DMS79 treated with DMSO at 0.1 percent for 48 hours (cell line): ENCODE results near the gene GPR83.
"Not testable (repeated sequence)": the region's sequence is repeated elsewhere in the genome, so short reads cannot be mapped to it uniquely, and the experiment has no call there.

Source experiments
- DNase-seq: peaks from one replicate; lab custom pipeline; 2025; lab: John Stamatoyannopoulos, UW

Gene GPR83

DNA sequence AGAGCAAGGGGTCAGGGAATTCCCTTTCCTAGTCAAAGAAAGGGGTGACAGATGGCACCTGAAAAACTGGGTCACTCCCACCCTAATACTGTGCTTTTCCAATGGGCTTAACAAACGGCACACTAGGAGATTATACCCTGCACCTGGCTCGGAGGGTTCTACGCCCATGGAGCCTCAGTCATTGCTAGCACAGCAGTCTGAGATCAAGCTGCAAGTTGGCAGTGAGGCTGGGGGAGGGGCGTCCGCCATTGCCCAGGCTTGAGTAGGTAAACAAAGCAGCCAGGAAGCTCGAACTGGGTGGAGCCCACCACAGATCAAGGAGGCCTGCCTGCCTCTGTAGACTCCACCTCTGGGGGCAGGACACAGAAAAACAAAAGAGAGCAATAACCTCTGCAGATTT, 30.6 kb downstream of the GPR83 start:
- DNase-seq = not testable (repeated sequence)

GRCh38 chr11:94350850-94351563, 50.2 kb downstream of the GPR83 start:
- DNase-seq = not testable (repeated sequence)

GRCh38 chr11:94346311-94346710, 54.9 kb downstream of the GPR83 start:
- DNase-seq = not testable (repeated sequence)

DNA sequence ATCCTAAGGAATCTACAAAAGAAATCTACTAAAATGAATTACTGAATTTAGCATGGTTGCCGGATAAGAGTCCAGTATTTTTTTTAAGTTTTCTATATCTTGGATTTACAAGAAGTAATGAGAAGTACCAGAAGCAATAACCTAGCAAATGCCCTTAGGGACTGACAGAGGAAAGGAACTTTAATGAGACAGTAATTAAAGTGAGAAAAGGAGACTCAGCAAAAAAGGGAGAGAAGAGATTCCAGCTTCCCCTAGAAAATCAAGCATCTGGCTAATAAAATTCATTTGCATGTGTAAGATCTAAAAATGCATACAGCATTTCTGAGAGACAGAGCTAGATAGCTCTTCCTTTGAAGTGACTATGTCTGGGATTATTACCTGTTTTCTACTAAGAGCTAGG, 57.7 kb downstream of the GPR83 start:
- DNase-seq = no peak

DNA sequence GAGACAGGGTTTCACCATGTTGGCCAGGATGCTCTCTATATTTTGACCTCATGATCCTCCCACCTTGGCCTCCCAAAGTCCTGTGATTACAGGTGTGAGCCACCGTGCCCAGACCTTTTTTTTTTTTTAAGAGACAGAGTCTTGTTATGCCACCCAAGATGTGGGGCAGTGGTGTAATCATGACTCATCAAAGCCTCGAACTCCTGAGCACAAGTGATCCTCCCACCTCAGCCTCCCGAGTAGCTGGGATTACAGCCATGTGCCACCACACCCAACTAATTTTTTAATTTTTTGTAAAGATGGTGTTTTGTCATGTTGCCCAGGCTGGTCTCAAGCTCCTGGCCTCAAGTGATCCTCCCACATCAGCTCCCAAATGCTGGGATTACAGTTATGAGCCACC, 59.0 kb downstream of the GPR83 start:
- no peak for DNase-seq

DNA sequence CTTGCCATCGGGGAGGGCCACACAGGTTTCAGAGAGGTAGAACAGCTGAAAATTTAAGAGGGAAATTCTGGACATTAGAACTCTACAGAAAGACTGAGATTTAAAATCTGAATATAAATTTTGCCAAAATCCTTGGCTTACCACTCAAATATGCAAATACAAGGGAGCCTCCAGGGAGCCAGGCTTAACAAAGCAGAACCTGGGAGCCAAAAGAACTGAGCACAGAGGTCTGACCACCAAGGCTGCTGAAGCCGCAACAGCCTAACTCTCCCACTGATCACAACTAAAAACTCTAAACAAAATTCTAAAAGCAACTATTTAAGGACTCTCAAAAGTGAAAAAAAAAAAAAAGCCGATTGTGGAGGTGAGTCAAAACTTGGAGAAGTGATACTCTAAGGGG, 62.6 kb downstream of the GPR83 start:
- no peak for DNase-seq

DNA sequence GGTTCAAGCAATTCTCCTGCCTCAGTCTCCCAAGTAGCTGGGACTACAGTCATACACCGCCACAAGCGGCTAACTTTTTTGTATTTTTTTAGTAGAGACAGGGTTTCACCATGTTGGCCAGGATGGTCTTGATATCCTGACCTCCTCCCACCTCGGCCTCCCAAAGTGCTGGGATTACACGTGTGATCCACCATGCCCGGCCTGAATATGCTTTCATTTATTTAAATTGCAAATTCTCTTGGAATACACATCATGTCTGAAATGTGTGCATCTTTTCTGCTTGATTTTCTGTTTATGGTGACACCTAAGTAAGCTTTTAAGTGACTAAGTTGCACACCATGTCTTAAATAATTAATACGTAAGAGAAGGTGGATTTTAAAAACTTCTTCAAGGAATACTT, 65.2 kb downstream of the GPR83 start:
- no peak for DNase-seq

DNA sequence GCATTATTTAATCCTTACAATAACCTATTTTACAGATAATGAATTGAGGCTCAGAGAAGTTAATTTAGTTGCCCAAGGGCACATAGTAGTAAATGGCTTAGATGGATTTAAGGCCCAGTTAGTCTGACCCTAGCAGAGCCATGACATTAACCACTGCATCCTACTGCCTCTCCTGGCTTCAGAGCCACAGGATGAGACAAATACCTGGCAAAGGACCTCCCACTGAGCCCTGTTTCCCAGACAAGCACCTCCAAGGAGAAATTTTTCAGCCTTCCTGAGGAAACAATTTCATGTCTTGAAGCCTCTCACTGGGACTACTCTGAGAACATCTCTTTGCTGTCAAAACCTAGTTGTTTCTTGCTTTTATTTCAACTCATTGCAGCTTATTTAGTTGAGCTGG, 68.4 kb downstream of the GPR83 start:
- no peak for DNase-seq

GRCh38 chr11:94330789-94331188, 70.4 kb downstream of the GPR83 start:
- DNase-seq = no peak

DNA sequence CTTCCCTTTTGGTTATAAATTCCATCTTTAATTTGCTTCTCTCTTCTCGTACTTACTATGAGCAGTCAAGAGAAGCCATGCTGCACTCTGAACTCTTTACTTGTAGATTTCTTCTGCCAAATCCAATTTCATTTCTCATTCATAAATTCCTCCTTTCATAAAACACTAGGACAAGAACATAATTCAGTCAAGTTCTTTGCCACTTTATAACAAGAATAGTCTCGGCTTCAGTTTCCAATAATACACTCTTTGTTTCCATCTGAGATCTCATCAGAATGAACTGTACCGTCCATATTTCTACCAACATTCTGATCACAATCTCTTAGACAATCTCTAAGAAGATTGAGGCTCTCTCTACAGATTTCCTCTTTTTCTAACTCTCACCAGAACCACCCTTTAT, 71.7 kb downstream of the GPR83 start:
- no peak for DNase-seq

- DNase-seq = no peak
Observed at GRCh38 chr11:94328587-94329080, 72.6 kb downstream of the GPR83 start.
